Measurements from ENCODE around the gene LRP4.

GRCh38 chr11:46944356-46945075 is 26.2 kb upstream of the LRP4 start:
- TF ChIP-seq CTCF (IDR thresholded peaks at IDR 0.05) (no peak), POLR2A (IDR thresholded peaks at IDR 0.05) (no peak)
